MM.1S (cell line): ENCODE results near the gene SDK1.

Experiments
- CTCF ChIP-seq: fragments of 300-600 bp; sonication (generic); IDR thresholded peaks from 2 replicates; pipeline ENCODE4 v1.5.1; 2016; ENCODE audit warnings: antibody characterized with exemption, low read length, mixed read lengths
- EZH2 ChIP-seq: fragments of 300-600 bp; sonication (generic); optimal IDR thresholded peaks from 2 replicates; pipeline ENCODE3; 2017; ENCODE audit warnings: low read depth, mild to moderate bottlenecking, antibody characterized with exemption, low read length, mixed read lengths
- EZH2phosphoT487 ChIP-seq: fragments of 300-600 bp; sonication (generic); IDR thresholded peaks from 2 replicates; pipeline ENCODE4 v1.6.1; 2018; ENCODE audit warnings: antibody characterized with exemption, low read length

GRCh38 chr7:3370921-3371320 is 69.9 kb downstream of the SDK1 start:
- no peak for TF ChIP-seq CTCF
- no peak for TF ChIP-seq EZH2phosphoT487
- no peak for TF ChIP-seq EZH2
